ENCODE data around the gene LINC01488.

DNA sequence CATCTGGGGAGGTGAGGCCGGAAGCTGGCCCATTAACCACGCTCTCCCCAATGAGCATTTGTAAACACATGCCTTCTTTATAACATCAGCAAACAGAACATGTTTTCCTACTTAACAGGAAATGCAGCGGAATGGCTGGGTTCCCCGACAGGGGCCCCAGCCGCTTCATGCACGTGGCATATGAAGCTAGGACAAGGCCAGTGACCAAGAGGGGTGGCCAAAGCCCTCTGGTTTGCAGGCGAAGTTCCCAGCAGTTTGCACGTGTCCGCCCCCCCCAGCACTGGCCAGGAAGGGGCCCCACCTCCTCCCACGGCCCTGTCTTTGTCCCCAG is 38.7 kb upstream of the LINC01488 start:
- TF ChIP-seq, protein P1, sequence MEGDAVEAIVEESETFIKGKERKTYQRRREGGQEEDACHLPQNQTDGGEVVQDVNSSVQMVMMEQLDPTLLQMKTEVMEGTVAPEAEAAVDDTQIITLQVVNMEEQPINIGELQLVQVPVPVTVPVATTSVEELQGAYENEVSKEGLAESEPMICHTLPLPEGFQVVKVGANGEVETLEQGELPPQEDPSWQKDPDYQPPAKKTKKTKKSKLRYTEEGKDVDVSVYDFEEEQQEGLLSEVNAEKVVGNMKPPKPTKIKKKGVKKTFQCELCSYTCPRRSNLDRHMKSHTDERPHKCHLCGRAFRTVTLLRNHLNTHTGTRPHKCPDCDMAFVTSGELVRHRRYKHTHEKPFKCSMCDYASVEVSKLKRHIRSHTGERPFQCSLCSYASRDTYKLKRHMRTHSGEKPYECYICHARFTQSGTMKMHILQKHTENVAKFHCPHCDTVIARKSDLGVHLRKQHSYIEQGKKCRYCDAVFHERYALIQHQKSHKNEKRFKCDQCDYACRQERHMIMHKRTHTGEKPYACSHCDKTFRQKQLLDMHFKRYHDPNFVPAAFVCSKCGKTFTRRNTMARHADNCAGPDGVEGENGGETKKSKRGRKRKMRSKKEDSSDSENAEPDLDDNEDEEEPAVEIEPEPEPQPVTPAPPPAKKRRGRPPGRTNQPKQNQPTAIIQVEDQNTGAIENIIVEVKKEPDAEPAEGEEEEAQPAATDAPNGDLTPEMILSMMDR (conservative IDR thresholded peaks at IDR 0.05) = no peak
- no peak; the same call in 1 of the 2 replicates for TF ChIP-seq ZFX (IDR thresholded peaks at IDR 0.05)
